Chondrocyte (in vitro differentiated cells): ENCODE data around the gene DNAJC4. TPM values are rescaled to one million over a fixed set of nuclear protein-coding genes. Genes with fewer than 3 reads are reported as not detected.
A peak's percentile ranks its signal among the peaks of the same experiment; 100 is the strongest.
"Not testable (repeated sequence)": the region's sequence is repeated elsewhere in the genome, so short reads cannot be mapped to it uniquely, and the experiment has no call there.

Experiments
- DNase-seq: peaks from one replicate; pipeline ENCODE4 v3.0.0; 2021; ENCODE audit warnings: mixed read lengths, low spot score
- H3K27ac Mint-ChIP-seq: one replicate; pipeline ENCODE4 v1.8.0; 2021; ENCODE audit warnings: mild to moderate bottlenecking, moderate library complexity, mixed read lengths; ENCODE audit not compliant: unreplicated experiment
- H3K27me3 Mint-ChIP-seq: 2 replicates; pipeline ENCODE4 v1.8.0; 2021; ENCODE audit warnings: low read depth, mixed read lengths
- H3K36me3 Mint-ChIP-seq: 2 replicates; pipeline ENCODE4 v1.8.0; 2021; ENCODE audit warnings: low read depth, mixed read lengths
- H3K4me1 Mint-ChIP-seq: 2 replicates; pipeline ENCODE4 v1.8.0; 2021; ENCODE audit warnings: low read depth, mild to moderate bottlenecking, mixed read lengths
- H3K4me3 Mint-ChIP-seq: one replicate; pipeline ENCODE4 v1.8.0; 2021; ENCODE audit warnings: mild to moderate bottlenecking, moderate library complexity, mixed read lengths; ENCODE audit not compliant: unreplicated experiment
- H3K9me3 Mint-ChIP-seq: 2 replicates; pipeline ENCODE4 v1.8.0; 2021; ENCODE audit warnings: low read depth, mixed read lengths
- CTCF ChIP-seq: fragments of 200-600 bp; sonication (generic); IDR thresholded peaks from 2 replicates; pipeline ENCODE4 v1.5.0; 2021; ENCODE audit warnings: antibody characterized with exemption, mild to moderate bottlenecking, moderate library complexity
- total RNA-seq: library from RNA; stranded (reverse); gene quantifications from 3 replicates; pipeline ENCODE4 v1.2.1, GENCODE V29; 2021

The DNAJC4 gene
- total RNA-seq, 1 donor from 2014 or later = 31.6 TPM

- TF ChIP-seq CTCF = no peak
- no peak for DNase-seq
- Mint-ChIP-seq H3K27me3 (no peaks in the 10 kb centered on the region), H3K9me3 (no peaks in the 10 kb centered on the region), H3K27ac (peak overlapping the region; percentile 66), H3K36me3 (peaks cover 5% of the 10 kb centered on the region), H3K4me1 (peaks cover 44% of the 10 kb centered on the region), H3K4me3 (peak overlapping the region; percentile 39)
Observed at GRCh38 chr11:64243236-64243854, 13.0 kb downstream of the DNAJC4 start.

GRCh38 chr11:64244107-64244506 lies 13.8 kb downstream of the DNAJC4 start:
- no peaks in the 10 kb centered on the region for H3K9me3 Mint-ChIP-seq
- peaks cover 4% of the 10 kb centered on the region for H3K36me3 Mint-ChIP-seq
- H3K4me1 Mint-ChIP-seq = peaks cover 44% of the 10 kb centered on the region
- H3K27me3 Mint-ChIP-seq = no peaks in the 10 kb centered on the region
- DNase-seq = no peak
- peak overlapping the region; percentile 66 for H3K27ac Mint-ChIP-seq
- H3K4me3 Mint-ChIP-seq = peak overlapping the region; percentile 89
- no peak for TF ChIP-seq CTCF

GRCh38 chr11:64244966-64245365 lies 14.6 kb downstream of the DNAJC4 start:
- no peak for TF ChIP-seq CTCF
- Mint-ChIP-seq H3K4me3 (peak overlapping the region; percentile 89), H3K9me3 (no peaks in the 10 kb centered on the region), H3K27me3 (no peaks in the 10 kb centered on the region), H3K27ac (peak overlapping the region; percentile 97), H3K36me3 (peaks cover 4% of the 10 kb centered on the region), H3K4me1 (peaks cover 41% of the 10 kb centered on the region)
- DNase-seq = no peak

- H3K27me3 Mint-ChIP-seq = no peaks in the 10 kb centered on the region
- peaks cover 4% of the 10 kb centered on the region for H3K36me3 Mint-ChIP-seq
- no peak for TF ChIP-seq CTCF
- H3K9me3 Mint-ChIP-seq = no peaks in the 10 kb centered on the region
- peak overlapping the region; percentile 97 for H3K27ac Mint-ChIP-seq
- no peak for DNase-seq
- H3K4me3 Mint-ChIP-seq = peak overlapping the region; percentile 89
- peaks cover 36% of the 10 kb centered on the region for H3K4me1 Mint-ChIP-seq
Observed at GRCh38 chr11:64245401-64245796, 15.1 kb downstream of the DNAJC4 start.

GRCh38 chr11:64245797-64246620 lies 15.7 kb downstream of the DNAJC4 start:
- Mint-ChIP-seq H3K27me3 (no peaks in the 10 kb centered on the region), H3K4me3 (peak overlapping the region; percentile 89), H3K4me1 (peaks cover 37% of the 10 kb centered on the region), H3K36me3 (peaks cover 4% of the 10 kb centered on the region), H3K9me3 (no peaks in the 10 kb centered on the region), H3K27ac (peak overlapping the region; percentile 97)
- no peak for DNase-seq
- peak; percentile 9 for TF ChIP-seq CTCF

- H3K9me3 Mint-ChIP-seq, H3K36me3 Mint-ChIP-seq, H3K27me3 Mint-ChIP-seq, DNase-seq, H3K27ac Mint-ChIP-seq: not testable (repeated sequence)
- H3K4me1 Mint-ChIP-seq = peaks cover 37% of the 10 kb centered on the region
- H3K4me3 Mint-ChIP-seq = peak overlapping the region; percentile 84
Observed at GRCh38 chr11:64246621-64246870, 16.2 kb downstream of the DNAJC4 start.
